Glomerular endothelial cell (primary cell): ENCODE data around the gene UBAC1. TPM values are rescaled to one million over a fixed set of nuclear protein-coding genes. Genes with fewer than 3 reads are reported as not detected.
A peak's percentile ranks its signal among the peaks of the same experiment; 100 is the strongest.
"Not testable (repeated sequence)": the region's sequence is repeated elsewhere in the genome, so short reads cannot be mapped to it uniquely, and the experiment has no call there.

Experiments
- DNase-seq: peaks from one replicate; pipeline ENCODE4 v3.0.0-alpha.2; 2011; ENCODE audit warnings: low read depth, low spot score; ENCODE audit errors: extremely low read depth
- total RNA-seq: library from RNA; depleted of rRNA; stranded (reverse); fragments of >200 nt; gene quantifications from 2 replicates; pipeline ENCODE4 v1.2.3, GENCODE V29; 2015

Gene UBAC1
- total RNA-seq, 1 donor from 2014 or later: 57.8 TPM

DNA sequence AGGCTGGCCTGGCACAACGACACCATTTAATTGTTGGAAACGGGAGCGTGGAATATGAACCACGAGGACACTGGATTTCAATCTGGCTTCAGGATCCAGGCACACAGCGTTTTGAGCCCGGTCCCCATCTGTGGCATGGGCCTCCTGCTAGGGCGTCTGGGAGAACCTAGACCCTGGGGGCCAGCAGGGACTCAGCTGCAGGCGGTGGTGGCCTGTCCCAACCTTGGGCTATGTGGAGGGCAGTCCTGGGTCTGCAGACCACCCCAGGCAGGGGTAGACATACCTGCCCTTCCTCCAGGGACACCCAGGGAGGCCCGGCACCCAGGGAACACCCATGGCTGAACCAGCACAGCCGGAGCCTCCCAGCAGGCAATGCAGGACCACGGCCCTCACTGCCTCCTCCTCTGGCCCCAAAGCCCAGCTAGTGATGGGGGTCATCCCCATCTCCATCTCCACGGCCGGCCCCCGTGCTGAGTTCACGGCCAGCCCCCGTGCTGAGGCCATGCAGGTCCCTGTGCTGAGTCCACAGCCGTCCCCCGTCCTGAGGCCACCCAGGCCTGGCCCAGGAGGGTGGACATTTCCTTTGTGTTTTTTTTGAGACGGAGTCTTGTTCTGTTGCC, 18.5 kb upstream of the UBAC1 start:
- no peak for DNase-seq

DNA sequence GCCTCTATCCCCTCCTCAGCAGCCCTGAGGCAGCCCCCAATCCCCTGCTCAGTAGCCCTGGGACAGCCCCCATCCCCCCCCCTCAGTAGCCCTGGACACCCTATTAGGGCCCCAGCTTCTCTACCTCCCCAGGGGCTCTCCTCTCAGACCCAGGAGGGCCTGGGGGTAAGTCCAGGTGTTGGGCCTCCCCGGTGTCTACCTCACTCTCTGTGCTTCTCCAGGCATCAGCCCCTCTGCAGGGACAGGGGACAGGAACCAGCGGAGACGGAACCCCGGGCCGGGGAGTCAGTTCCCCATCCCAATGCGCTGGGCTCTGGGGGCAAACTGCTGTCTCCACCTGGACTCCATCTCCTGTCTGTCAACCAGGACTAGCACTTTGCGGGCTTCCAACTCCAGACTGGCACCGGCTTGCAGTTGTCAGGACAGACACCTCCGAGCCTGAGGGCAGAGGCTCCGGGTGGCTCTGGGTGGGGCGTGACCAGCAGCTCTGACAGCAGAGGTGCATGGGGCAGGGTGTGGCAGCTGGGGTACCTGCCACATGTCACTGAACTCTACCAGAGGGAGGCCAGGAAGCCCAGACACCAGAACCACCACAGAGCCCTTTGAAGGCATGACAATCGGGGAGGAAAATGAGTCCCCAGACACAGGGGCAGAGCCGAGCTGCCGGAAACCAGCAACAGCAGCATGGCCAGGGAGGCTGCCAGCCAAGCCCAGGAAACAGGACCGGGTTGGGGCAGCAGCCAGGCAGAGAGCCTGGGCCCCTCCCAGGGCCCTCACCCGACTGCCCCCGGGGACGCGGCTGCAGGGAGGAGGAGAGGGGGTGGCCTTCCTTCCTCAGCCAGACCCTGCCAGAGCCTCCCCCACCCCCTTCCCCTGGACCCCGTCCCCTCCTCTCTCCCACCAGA, 17.7 kb upstream of the UBAC1 start:
- no peak for DNase-seq

DNA sequence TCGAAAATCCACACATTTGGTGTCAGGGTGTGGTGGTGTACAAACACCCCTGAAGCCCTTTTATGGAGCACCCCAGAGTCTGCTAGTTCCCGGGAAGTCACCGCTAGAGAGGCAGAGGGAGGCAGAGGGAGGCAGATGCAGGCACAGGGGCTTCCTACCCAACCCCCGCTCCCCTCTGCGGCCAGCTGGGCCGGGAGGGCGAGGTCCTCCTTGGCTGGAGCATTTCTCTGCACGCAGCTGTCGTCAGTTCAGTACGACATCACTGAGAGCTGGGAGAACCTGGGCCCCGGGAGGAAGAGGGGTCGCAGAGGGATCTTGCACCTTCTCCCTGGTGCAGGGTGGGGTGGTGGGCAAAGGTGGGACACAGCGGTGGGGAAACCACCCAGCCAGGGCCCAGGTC, 15.8 kb upstream of the UBAC1 start:
- no peak for DNase-seq

DNA sequence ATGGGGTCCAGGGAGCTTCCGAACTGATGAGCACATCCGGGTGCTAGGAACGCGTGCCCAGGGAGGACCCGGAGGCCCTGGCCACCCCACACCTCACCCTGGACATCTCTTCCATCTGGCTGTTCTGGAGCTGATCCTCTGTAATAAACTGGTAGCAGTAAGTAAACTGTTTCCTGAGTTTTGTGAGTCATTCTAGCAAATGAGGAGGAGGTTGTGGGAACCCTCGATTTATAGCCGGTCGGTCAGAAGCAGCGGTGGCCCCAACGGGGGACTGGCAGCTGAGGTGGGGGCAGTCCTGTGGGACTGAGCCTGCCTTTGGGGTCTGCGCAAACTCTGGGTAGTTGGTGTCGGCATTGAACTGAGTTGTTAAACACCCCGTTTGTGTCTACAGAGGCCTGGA, 15.4 kb upstream of the UBAC1 start:
- no peak for DNase-seq

DNA sequence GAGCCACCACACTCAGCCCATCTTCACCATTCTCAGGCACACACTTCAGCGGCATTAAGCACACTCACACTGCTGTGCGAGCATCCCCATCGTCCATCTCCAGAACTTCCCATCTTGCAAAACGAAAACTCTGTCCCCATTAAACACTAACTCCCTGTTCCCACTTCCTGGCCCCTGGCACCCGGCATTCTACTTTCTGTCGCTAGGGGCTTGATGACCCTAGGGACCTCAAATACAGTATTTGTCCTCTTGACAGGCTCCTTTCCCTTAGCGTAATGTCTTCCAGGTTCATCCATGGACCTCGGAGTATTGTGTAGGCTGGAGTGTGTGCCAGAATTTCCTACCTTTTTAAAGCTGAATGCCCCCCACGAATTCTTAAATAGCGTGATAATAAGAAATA, 14.7 kb upstream of the UBAC1 start:
- DNase-seq: no peak

DNA sequence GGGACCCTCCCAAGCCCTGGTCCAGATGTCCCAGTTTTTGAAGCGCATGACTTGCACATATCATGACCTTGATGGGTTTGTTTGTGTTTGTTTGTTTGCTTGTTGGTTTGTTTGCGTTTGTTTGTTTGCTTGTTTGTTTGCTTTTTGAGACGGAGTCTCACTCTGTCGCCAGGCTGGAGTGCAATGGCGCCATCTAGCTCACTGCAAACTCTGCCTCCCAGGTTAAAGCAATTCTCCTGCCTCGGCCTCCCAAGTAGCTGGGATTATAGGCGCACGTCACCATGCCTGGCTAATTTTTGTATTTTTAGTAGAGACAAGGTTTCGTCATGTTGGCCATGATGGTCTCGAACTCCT, 13.0 kb upstream of the UBAC1 start:
- no peak for DNase-seq

DNA sequence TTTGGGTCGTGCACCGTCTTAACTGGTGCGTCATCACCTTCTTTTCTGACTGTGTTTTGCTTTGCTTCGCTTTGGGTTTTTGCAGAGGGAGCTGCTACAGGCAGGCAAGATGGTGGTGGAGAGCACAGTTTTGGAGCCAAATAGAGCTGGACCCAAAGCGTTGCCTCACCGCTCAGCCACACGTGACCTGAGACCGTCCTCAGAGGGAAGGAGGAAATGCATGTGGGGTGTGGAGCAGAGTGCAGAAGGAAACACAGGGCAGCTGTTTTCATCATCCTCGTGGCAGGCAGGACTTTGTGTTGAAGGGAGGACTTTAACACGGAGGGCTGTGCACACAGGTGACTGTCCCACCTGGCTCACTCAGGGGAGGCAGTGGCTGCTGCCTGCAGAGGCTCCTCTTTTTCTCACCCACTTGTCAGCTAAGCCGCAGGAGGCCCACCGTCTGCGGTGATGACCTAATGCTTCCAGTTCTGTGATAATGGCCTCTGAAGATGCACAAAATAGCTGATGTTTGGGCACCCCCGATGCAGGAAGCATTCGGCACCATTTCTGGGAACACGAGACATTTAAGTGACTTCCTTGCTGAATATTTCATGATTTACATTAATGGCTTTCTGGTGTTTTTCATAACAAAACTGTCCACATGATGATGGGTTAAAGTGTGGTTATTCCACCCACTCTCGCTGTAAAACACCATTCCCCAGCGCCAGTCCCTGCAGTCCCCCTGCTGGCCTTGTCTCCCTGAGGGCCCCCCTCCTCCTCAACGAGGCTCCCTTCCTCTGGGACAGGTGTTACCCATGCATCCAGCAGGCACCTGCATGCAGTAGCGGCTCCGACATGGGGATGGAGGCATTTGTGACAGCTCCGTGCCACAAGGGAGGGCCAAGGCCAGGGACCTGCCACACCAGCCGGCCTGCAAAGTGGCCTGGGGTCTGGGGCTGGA, 12.4 kb upstream of the UBAC1 start:
- DNase-seq: no peak

DNA sequence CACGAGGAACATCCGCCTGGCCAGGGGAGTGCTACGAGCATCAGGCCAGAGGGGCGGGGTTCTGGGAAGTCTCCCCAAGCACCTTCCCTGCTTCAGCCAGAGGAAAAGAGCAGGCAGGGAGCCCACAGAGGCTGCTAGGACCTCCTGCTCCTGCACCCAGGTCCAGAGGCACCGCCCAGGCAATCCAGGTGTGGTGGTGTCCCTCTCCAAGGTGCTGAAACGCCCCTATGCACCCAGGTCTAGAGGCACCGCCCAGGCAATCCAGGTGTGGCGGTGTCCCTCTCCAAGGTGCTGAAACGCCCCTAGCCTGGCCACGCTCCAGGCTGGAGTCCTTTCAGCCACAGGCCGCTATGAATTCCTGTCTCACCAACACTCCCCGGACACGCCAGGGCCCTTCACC, 10.7 kb upstream of the UBAC1 start:
- no peak for DNase-seq

DNA sequence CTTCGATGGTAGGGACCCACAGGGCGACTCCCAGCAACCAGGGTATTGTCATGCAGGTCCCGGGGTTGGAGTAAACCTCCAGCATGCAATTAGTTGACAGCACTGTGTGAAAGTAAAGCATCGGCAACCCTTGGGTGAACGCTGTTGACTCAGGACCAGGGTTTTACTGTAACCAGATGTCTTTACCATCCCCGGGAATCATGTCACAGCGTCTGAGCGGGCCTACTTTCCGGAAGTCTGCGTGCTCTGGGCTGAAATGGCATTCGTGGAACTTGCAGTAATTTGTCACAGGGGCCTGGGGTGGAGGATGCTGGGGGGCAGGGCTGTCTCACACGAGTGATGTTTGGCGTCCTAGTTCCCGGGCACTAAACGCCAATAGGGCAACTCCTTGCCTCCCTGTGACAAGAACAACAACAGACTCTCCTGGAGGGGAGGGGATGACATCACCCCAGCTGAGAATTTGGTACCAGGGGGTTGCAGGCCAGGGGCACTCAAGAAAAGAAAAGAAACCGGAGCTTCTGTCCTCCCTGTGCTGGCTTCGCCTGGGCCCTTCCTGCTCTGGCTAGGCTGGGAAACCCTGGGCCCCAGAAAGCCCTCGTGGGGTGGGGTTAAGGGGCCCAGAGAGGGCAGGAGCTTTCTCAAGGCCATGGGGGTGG, 10.1 kb upstream of the UBAC1 start:
- no peak for DNase-seq

DNA sequence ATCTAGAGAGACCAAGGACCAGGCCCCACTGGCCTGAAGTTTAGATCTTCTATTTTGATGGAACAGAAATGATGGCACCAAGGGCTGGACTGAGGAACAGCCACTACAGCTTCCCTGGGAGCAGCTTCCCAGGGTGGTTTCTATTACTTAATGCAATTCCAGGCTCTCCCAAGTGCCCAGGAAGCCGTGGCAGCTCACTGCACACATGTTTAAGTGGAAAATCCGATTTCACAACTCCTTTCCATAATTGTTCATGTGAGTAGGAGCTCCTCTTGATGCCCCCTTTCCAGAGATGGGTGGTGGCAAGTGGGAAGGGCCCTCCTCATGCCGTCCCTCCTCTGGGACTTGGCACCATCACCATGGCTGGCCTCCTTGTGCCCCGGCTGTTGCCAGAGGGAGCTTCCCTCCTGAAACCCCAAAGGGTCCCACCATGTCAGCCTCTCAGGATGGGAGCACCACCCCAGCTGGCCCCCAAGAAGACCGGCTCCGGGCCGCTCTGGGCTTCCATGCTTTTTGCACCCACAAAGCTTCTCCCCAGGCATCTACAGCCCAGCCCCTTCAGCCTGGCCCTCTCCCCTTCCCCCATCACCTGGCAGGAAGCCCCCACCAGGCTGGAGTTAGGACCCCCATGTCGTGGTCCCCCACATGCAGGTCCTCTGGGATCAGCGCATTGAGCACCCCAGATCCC, 9.1 kb upstream of the UBAC1 start:
- DNase-seq: no peak

DNA sequence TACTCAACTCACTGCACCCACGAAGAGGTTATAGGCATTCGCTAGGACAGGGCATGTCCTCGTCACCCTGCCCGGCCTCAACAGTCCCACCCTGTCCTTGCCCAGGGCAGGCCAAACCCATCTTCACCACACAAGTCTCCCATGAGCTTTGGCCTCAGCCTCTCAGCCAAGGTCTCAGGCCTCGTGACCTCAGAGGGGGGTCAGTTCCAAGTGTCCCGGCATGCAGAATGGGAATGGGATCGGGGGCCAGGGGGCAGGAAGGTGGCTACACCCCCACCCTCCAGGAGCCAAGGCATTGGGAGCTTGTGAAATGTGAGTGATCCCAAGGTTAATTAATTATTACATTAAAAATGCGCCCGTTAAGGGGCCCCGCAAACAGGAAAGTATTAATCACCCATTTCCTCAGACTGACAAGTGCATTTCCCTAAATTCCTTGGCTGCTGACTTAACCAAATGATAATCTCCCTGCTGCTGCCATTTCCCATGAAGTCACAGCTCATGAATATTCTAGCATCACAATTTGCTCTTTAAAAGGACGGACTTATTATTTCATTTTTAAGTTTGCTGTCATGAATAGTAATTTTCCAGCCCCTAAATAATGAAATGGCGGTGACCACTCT, 8.0 kb upstream of the UBAC1 start:
- peak; percentile 76 for DNase-seq

DNA sequence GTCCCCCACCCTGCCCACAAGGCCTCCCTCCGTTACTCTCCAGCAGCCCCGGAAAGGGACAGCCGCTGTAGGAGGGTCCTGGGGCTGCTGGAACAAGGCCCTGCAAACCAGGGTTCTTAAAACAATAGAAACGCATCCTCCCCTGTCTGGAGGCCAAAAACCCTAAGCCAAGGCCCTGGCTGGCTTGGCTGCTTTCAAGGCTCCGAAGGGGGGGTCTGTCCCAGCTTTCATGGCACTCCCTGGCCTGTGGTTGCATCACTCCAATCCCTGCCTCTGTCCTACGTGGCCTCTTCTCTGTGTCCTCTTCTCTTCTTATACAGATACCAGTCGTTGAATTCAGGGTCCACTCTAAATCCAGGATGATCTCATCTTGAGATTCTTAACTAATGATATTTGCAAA, 7.4 kb upstream of the UBAC1 start:
- no peak for DNase-seq

DNA sequence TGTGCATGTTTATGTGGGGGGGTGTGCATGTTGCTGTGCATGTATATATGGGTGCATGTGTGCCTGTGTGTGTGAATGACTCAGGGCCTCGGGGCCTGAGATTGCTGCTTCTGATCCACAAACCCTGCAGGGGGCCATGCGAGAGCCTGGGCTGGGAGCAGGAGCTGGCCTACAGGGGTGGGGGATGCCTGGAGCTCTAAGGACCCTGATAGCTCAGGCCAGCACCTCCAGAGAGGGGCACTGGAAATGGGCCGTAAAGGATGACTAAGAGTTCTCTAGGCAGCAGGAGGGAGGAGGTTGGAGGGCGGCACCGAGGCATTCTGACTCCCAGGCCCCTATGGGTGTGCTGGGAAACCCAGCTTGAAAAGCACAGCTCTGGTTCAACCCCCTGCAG, 6.9 kb upstream of the UBAC1 start:
- no peak for DNase-seq

DNA sequence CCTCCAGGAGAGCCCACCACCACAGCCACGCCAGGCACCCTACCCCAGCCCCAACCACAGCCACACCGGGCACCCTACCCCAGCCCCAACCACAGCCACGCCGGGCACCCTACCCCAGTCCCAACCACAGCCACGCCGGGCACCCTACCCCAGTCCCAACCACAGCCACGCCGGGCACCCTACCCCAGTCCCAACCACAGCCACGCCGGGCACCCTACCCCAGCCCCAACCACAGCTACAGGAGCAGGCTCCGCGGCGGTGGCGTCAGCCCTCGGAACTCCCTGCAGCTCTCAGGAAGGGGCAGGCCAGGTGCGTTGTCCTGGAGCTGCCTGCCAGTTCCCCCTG, 5.7 kb upstream of the UBAC1 start:
- not testable (repeated sequence) for DNase-seq

DNA sequence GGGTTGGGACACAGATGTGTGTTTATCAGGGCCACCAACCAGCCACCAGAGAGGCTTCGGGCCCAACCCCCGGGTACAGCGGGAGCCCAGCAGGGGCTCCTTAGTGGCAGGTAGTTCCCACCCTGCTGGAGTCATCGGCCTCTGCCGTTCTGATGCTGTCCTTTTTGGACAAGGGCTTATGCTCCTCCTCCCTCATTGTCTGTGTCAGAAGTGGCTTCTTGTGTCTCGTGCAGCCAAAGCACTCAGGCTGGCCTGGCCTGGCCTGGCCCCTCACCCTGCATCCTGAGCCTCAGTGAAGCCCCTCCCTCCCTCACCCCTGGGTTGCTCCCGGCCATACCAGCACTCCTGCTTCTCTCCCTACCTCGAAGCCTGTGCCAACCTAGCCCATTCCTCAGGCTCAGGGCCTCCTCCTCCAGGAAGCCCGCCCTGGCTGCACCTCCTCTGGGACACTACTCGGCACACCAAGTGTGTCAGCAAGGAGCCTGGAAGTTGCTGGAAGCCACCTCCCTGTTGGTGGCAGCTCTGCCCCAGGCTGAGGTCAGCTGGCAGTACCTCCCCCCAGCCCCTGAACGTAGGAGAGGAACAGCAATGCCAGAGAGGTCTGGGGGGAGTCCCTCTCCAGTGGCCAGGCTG, 4.1 kb upstream of the UBAC1 start:
- DNase-seq: no peak

DNA sequence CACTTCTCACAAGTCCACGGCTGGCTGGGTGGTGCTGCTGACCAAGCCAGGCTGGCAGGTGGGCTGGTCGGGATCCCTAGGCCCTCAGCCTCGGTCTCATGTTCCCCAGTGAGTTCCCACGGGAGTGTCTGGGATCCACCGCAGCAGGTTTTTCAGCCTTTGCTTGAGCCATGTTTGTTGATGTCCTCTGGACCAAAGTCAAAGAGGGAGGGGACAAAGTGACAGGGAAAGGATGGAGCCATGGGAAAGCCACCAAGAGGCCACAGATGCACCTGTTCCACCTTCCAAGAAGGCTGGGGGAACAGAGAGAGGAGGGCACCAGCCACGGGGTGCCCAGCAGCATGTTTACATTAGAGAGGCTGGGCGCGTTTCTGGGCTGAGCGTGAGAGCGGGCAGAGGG, 2.8 kb upstream of the UBAC1 start:
- no peak for DNase-seq

DNA sequence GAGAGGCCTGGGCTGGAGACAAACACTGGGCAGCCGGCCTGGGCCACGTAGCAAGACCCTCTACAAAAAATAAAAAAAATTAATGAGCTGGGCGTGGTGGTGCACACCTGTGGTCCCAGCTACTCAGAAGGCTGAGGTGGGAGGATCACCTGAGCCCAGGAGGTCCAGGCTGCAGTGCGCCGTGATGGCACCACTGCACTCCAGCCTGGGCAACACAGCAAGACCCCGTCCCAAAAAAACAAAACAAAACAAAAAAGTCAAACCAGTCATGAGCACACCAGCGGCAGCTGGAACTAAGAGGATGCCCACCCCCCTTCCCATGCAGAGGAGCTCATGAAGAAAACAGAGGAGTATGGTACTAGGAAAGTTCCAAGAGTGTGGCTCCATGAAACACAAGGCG, 2.2 kb upstream of the UBAC1 start:
- DNase-seq: no peak

DNA sequence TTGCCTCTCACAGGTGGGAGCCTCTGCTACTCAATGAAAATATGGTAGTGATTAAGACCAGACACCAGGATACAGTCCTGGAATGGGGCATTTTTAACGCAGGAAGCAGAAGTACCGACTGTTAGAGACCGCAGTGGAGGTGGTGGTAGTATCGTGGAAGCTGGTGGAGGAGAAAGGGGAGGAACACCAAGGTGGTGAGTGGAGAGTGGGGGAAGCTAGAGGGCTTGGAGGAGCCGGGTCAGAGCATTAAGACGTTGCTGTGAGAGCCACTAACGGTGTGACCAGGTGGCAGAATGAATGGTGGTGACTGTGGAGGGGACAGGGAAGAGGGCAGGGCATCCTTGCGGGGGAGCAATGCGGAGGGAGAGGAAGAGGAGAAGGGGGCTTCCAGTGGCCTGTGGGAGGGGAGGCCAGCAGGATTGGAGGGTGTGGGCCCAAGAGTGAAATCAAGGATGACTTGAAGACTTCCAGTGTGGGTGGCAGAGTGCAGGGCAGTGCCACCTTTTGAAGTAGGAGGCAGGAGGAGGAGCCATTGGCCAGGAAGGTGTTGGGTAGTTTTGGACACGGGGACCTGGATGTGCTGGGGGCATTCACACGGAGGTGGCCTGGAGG, 1.6 kb upstream of the UBAC1 start:
- DNase-seq: no peak
